GM12872 (cell line): ENCODE results near the gene TTC27.

Experiments
- TF ChIP-seq, protein P1 (sequence below): IDR thresholded peaks from 3 replicates; pipeline ENCODE4 v1.5.1; 2011; ENCODE audit warnings: low read depth, mild to moderate bottlenecking, low read length, moderate library complexity; ENCODE audit not compliant: insufficient read depth

The TTC27 gene

GRCh38 chr2:32719933-32720716 is 92.3 kb downstream of the TTC27 start:
- TF ChIP-seq, protein P1, sequence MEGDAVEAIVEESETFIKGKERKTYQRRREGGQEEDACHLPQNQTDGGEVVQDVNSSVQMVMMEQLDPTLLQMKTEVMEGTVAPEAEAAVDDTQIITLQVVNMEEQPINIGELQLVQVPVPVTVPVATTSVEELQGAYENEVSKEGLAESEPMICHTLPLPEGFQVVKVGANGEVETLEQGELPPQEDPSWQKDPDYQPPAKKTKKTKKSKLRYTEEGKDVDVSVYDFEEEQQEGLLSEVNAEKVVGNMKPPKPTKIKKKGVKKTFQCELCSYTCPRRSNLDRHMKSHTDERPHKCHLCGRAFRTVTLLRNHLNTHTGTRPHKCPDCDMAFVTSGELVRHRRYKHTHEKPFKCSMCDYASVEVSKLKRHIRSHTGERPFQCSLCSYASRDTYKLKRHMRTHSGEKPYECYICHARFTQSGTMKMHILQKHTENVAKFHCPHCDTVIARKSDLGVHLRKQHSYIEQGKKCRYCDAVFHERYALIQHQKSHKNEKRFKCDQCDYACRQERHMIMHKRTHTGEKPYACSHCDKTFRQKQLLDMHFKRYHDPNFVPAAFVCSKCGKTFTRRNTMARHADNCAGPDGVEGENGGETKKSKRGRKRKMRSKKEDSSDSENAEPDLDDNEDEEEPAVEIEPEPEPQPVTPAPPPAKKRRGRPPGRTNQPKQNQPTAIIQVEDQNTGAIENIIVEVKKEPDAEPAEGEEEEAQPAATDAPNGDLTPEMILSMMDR: no peak

GRCh38 chr2:32720771-32721170 is 92.9 kb downstream of the TTC27 start:
- TF ChIP-seq, protein P1: no peak

- TF ChIP-seq, protein P1: no peak
Observed at GRCh38 chr2:32721376-32721775, 93.5 kb downstream of the TTC27 start.

DNA sequence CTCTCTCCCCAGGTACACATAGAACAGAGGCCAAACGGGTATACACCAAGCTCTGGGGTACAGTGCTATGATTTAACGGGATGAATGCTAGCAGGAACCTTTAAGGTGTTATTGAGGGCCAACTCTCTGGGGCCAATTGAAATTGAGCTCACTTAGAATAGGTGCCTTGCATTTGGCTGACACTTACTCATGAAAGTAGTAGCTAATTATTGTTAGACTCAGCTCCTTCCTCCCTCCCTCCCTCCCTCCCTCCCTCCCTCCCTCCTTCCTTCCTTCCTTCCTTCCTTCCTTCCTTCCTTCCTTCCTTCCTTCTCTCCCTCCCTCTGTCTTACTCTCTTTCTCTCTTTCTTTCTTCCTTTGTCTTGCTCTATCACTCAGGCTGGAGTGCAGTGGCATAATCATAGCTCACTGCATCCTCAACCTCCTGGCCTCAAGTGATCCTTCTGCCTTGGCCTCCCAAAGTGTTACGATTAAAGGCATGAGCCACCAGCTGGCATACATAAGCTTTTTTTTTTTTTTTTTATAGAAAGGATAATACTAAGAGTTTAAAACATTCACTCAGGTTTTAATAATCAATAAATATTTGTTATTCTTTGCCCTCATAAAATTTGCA is 95.7 kb downstream of the TTC27 start:
- TF ChIP-seq, protein P1: no peak

DNA sequence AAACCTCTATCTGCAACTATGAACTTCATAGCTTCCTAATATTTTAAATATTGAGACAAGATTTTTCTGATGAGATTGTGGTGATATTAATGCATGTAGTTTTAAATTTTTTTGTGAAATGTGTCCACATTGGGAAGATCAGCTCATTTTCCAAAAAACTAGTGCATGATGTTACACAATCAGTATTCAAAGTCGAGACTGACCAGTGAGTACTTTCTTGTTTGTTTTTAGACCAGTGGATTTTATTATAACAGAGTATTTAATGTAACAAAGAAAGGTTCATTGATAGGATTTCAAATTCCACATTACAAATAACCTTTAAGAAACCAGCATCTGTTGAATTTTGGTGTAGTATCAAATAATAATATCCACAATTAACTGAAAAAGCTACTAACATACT is 99.3 kb downstream of the TTC27 start:
- TF ChIP-seq, protein P1: no peak

GRCh38 chr2:32732120-32732519 is 104.3 kb downstream of the TTC27 start:
- TF ChIP-seq, protein P1: no peak

- TF ChIP-seq, protein P1: no peak
Observed at GRCh38 chr2:32732912-32733472, 105.1 kb downstream of the TTC27 start.
